GM19238 (cell line): ENCODE results near the gene ARHGEF19.
A peak's percentile ranks its signal among the peaks of the same experiment; 100 is the strongest.
"Not testable (repeated sequence)": the region's sequence is repeated elsewhere in the genome, so short reads cannot be mapped to it uniquely, and the experiment has no call there.

Experiments
- DNase-seq: peaks from one replicate; pipeline ENCODE4 v3.0.0; 2011; ENCODE audit warnings: low spot score; ENCODE audit not compliant: insufficient read length

The ARHGEF19 gene

DNA sequence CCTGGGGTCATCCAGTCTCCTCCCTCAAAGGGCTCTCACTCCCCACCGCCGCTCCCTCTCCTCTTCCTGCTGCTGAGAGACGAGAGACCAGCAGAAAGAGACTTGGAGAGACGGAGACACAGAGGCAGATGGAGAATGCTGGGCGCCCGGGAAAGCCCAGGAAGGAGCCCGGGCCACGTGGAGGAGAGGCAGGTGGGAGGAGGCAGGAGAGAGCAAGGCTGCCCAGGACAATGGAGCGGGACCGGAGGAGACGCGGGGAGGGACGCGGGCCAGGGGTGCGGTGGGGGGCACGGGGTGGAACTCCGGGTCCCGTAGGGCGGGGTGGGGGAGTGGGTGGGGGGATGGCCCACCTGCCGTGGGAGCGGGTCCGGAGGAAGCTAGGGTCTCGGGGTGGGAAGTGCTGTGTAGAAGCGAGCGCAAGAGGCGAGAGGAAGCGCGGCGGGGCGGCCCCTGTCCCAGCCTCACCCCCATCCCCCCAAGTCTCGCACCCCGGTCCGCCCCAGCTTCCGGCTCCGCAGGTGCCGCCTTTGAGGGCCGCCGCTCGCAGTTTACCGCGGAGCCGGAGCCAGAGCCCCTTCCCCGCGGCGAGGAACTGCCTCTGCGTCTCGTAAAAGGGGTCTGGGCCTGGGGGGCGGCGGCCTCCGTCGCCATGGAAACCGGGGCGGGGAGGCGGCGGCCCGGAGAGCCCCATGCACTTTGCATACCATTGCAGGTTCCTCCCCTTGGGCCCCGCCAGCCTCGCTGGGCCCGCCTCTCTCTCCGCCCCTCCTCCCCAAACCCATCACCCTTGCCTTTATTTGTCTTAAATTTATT, 44.9 kb downstream of the ARHGEF19 start:
- DNase-seq: peak; percentile 77

DNA sequence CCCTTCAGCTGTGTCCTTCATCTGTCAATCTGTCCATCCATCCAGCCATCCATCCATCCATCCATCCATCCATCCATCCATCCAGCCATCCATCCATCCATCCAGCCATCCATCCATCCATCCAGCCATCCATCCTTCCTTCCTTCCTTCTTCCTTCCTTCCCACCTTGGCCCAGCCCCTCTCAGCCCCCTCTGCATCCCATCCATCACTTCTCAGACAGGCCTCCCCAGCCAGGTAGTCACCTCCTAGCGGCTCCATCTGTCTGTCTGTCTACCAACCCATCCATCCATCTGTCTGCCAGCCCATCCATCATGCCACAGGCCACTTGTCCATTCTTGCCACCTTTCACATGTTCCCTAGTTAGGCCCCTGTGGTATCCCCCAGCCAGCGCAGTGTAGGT, 46.3 kb downstream of the ARHGEF19 start:
- DNase-seq: no peak

DNA sequence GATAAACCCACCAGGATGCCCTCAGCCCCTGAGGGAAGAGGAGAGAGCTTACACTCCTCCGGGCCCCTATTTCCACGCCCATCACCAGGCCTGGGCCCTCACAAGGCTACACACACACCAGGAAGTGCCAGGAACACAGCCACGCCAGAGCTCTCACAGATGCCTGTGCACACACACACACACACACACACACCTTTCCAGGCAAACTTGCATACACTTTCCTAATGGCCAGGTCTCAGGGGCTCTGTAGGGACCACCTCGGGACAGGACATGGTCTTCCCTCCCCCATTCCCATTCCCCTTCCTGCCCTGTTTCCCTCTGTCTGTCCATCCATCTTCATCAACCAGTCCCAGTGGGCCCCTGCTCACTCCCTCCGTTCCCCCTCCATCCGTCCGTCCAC, 46.9 kb downstream of the ARHGEF19 start:
- no peak for DNase-seq

DNA sequence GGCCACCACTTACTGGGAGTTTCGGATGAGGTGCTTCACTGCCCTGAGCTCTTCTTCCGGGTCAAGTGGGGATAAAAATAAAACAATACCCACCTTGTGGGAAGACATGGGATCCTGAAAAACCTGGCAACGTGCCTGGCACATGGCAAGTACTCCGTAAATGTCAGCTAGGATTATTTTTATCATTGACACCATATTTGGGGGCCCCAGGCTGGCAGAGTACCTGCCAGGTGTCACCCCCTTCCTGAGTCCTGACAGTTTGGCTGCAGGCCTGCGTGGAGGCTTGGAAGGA, 47.4 kb downstream of the ARHGEF19 start:
- DNase-seq: no peak

DNA sequence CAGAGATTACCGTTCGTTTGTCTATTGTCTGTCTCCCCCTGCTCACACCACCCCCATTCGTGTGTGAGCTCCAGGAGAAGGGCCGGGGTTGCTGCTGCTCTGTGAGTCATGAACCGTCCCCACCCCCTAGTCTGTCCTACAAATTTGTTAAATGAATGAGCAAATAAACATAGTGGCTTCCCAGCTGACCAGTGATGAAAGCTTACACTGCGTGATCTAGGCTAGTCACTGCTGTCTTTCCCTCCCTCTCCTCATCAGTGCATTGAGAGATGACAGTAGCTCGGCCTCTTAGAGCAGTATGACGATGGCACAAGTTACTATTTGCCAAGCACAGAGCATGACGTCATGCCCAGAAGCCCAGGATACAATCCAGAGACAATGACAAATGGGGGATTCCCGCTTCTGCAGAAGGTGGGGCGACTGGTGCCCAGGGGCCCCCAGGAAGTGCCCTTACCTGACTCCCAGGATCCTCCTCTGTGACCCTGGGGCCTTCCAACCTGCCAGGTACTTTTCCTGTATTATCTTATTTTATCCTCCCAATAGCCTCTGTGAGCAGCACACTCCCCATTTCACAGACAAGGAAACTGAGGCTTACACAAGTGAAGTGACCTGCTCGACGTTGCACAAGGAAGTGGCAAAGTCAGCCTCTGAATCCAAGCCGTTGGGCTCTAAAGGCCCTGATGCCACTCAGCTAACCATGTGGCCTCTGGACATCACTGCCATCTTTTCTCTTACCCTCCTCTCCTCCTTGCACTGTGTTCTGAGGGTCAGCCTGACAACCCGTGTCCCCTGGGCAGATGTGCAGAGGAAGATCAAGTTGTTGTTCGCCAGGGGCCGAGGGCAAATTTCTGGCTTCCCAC, 48.0 kb downstream of the ARHGEF19 start:
- no peak for DNase-seq

DNA sequence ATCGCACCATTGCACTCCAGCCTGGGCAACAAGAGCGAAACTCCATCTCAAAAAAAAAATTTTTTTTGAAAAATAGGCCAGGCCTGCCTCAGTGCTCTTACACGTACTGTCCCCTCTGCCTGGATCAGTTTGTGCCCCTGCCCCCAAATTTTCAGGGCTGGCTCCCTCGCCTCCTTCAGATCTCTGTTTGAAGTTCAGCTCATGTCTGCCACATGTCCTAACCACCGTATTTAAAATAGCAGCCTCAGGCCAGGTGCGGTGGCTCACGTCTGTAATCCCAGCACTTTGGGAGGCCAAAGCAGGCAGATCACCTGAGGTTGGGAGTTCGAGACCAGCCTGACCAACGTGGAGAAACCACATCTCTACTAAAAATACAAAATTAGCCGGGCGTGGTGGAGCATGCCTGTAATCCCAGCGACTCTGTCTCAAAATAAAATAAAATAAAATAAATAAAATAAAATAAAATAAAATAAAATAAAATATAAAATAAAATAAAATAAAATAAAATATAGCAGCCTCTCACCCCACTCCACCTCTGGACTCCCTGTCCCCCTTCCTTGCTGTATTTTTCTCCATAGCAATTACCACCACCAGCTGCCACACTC, 48.7 kb downstream of the ARHGEF19 start:
- not testable (repeated sequence) for DNase-seq

DNA sequence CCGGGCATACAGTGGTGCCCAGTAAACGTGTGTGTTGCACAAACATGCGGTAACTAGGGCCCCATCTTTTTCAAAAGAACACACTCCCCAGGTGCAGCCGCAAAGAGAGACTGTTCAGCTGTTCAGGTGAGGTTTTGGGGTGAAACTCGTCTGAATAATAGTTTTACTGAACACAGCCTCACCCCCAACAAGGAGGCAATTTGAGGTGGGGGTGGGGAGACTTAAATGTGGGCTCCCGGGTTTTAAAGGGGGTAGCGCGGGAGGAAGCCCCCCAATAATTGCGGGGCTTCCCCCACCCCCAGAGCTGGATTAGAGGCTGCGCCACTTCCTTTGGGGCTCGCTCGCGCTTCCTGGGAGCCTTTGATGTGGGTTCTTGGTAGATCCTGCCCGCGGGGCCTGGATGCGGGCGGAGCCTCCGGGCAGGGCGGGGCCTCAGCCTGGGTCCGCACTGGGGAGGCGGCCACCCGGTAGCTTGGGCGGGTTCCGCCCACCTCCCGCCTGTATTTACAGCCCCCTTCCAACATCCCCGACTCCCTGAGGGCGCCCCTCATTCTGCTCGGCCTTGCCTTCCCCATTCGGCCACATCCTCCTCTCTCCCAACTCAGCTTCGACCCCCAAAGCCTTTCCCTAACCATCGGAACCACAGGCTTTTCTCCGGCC, 50.2 kb downstream of the ARHGEF19 start:
- DNase-seq: no peak

DNA sequence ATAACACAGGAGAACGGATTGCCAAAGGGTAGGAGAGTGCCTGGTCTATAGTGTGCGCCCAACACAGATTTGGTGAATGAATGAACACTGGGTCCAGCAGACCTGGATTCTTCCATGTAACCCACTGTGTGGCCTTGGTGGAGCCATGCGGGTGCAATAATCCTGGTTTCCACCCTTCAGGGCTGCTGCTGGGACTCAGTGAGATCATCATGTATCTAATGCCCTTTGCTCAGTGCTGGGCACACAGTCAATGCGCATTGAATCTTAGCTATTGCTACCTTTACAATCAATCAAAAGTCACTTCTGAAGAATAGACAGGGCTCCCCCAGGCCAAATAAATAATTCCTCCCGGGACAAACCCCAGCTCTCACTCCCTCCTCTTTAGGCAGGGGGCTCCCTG, 50.7 kb downstream of the ARHGEF19 start:
- DNase-seq: no peak

DNA sequence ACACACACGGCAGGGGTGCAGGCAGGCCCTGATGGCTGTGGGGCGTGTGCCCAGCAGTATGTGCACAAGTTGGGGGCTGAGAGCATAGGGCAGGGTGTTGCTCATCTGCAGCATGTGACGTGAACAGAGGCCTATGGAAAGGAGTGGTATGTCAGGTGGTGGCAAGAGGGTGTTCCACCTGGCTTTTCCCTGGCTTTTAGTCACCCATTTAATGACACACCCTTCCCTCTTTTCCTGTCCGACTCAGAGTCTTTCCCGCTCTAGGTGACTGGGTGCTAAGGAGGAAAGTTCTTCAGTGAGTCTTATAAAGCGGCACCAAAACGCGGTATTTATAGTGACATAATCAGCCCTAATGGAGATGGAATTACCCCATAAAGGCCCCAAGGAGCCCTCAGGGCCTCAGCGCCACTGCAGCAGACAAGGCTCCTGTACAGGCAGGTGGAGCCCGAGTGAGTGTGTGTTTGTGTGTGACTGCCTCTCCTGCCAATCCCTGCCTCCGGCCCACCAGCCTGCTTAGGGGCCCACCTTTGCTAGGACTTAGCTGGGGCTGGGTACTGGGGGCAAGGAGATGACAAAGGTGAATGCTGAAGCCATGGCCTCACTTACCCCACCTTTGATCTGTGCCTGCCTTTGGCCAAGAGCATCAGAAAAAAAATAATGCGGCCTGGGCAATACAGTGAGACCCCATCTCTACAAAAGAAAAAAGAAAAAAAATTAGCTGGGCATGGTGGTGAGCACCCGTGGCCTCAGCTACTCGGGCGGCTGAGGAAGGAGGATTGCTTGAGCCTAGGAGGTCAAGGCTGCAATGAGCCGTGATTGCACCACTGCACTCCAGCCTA, 53.2 kb downstream of the ARHGEF19 start:
- DNase-seq: no peak

DNA sequence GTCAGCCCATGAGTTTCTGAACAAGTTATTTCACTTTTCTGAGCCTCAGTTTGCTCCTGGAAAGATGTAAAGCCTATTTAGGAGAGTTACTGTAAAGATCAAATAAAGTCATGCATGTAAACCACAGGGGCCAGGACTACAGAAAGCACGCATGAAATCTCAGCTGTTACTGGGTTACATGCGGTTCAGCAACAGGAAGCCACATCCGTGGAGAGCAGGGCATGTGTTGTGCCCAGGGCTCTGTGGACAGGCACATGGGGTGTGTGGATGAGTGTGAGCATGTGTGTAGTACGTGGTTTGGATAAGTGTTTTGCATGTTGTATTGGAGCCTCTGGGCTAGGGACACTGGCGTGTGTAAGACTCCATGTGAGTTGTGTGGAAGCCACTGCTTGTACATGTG, 54.4 kb downstream of the ARHGEF19 start:
- DNase-seq: no peak

DNA sequence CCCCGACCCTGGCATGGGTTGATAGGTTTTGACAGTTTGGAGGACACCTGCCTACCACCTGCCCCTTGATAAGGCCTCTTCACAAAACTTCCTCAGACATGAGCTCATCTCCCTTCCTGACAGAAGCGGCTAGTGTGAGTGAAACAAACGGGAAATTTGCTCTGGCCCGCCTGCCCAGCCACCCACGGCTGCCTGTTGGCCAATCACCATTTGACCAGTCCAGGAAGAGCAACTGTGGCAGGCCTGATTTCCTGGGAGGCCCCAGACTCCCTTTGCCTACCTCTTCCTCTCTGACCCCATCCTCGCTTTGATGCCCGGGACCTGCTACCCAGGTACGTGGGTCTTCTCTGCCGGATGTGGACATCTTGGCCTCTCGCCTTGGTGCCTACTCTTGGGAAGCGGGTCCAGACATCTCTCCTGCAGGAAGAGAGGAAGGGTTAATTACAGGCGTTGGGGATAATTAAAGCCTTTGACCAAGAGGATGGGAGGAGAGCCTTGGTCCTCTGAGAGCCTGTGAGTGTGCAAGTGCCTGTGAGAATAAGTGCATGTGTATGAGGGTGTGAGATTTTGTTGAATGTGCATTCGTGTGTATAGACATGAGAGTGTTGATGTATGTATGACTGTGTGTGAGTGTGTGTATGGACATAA, 55.5 kb downstream of the ARHGEF19 start:
- DNase-seq: no peak

DNA sequence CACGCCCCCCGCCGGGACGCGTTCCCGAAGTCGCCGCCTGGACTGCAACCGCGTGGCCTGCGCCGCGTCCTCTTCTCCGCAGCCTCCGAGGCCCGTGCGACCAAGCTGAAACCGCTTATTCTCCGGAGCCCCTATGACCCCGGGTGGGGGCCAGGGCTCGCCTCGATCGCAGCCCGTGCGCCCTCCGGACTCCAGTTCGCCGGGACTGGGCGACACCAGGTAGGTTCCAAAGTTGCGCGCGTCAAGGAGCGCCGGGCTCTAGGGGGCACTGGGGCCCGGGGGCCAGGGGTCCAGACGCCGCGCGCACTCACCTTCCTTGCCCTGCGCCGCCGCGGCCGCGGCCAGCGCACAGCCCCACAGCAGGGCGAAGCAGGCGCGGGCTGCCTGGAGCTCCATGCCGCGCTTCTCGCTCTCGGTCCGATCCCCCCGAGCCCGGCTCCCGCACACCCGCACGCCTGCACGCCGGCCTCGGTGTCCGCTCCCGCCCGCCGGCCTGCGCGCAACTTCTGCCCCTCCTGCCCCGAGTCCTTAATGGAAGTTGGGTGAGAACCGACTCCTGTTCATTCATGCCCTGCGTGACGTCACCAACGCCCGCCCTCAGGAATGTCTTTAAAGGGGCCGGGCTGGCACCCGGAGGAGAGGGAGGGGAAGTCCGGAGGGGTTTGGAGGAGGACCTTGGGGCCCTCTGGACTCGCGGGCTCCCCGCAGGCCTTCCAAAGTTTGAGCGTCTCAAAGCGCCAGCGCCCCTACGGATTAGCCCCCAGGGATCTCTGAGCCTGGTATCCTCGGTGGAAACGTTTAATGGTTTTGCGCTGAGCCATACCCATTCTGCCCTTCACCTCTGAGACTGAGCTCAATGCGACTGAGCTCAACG, 56.7 kb downstream of the ARHGEF19 start, which contains the start of gene EPHA2:
Gene EPHA2 (minus strand): TSS at position 533 of the 874 bp plus-strand sequence. CDS start 137 bp downstream, at position 396.
- no peak for DNase-seq

DNA sequence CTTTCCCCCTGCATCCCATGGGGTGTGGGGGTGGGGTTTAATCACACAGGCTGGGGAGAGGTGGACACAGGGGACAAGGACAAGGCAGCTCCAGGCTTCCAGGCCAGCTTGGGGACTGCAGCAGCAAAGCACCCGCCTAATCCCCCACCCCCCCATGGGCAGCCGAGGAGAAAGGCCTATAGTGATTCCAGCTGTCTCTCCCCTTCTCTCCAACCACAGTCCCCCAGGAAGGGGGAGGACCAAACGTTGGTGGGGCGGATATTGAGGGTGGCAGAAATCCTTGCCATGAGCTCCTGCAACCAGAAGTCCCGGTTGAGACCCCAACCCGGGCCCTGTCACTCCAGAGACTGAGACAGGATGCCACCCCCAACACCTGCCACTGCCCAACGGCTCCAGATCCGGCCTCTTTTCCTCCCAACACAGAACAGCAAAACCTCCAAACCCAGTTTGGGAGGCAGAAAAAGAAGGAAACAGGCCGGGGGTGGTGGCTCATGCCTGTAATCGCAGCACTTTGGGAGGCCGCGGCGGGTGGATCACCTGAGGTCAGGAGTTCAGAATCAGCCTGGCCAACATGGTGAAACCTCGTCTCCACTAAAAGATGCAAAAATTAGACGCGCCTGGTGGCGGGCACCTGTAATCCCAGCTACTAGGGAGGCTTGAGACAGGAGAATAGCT, 58.3 kb downstream of the ARHGEF19 start:
- DNase-seq: no peak

DNA sequence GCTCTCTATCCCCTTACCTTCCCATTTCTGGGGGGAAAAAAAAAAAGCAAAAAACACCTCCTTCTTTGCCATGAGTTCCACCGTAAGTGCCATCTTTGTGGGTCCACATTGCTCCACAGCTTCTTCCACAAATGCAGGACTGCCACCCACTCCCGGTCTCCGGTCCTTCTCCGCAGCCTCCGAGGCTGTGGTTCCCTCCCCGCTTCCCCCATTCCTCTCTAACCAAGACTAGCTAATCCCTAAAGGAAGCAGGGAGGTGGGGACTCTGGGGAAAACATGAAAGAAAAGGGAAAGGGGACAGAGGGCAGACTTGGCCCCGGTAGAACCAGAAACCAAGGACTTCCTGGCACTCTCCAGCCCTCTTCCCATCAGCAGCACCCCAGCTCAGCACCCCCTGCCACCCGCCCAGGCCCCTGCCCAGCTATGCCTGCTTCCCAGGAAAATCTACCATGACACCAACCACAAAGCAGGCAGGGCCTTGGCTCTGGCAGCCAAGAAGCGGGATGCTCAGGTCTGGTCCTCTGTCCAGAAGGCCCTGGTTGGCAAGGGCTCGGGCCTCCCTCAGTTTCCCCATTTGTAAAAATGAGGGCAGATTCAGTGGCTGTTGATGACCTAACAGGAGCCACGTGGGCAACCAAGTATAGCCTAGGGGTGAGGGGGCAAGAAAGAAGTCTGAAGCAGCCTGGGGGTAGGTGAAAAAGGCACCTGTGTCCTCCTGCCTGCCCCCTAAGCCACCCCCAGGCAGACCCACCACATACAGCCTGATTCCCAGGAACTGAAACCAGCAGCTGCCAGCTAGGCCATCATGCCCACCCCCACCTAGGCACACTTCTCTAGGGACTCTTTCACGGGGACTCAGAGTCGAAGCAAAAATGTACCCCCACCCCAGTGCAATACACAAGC, 59.1 kb downstream of the ARHGEF19 start:
- DNase-seq: no peak

DNA sequence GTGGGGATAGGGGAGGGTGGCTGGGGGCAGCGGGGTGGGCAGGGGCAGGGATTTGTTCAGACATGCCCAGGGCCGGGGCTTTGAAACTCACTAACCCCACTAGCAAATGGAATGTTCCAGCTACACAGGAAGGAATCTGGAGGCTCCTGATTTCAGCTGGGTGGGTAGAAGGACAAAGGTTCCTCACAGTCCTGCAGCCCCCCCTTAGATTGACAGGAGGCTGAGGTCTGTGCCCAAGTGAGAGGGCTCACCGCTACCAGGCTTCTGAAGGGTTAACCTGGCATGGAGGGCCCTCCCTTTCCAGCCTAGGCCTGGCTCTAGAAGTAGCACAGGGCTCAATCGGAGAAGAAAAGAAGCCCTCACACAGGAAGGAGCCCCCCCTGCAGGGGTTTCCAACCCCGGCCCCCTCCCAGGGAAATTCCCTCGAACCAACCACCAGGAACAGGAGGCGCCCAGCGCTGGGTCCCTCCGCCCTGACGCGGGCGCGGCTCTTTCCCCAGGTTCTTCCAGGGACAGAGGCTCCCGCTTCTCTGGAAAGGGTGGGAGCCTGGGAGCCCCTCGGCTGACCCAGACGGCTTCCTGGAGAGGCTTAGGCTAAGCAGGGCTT, 59.9 kb downstream of the ARHGEF19 start:
- DNase-seq: no peak

DNA sequence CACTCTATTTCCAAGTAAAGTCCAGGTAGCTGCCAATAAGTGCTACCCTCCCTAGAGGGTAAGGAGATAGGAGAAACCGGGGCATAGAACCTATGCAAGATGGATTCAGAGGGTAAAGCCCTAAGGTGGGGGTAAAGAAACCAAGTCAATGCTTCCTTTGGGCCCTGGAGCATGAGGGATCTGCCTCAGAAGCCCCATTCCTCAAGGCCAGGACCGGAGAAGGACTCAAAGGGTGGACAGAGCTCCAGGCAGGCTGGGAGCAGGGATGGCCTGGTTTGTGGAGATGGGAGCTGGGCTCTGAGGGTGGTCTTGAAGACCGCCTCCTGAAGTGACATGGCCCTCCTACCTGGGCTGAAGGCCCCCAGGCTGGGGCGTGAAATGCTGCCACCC, 60.5 kb downstream of the ARHGEF19 start:
- DNase-seq: no peak
